NCI-H446 (cell line): ENCODE results near the gene SDK1.
A peak's percentile ranks its signal among the peaks of the same experiment; 100 is the strongest.

ENCODE experiments used
- DNase-seq, 2 experiments: peaks; one replicate each; lab custom pipeline; 2025; lab: John Stamatoyannopoulos, UW

Gene SDK1

DNA sequence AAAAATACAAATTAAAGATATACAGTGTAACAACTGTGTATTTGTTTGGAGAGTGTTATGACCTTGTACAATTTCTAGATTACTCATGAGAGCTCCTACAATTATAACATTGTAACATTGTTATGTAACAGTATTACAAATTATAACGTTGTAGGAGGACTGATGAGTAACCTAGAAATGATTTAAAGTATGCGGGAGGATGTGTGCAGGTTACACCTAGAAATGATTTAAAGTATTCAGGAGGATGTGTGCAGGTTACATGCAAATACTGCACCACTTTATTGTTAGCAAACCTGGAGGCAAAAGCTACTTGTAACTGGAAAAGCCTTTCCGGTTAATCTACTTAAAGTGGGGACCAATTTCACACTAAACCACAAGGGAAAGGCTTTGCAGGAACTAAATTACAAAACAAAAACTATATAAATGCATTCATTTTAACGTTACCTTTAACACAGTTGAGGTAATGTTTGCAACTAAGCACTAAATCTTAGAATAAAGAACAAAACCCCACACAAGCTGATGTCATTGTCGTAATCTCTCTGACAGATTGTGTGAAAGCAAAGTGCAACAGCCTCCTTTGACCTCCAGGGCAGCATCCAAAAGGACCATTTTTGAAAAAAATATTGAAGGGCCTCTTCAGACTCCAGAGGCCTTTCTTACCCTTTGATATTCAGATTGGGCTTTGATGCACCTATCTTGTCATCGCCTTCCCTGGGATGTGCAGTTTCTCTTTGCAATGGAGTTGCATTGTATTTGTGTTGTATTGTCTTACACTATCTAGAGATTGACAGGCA is 858.9 kb downstream of the SDK1 start:
- no peak for DNase-seq

DNA sequence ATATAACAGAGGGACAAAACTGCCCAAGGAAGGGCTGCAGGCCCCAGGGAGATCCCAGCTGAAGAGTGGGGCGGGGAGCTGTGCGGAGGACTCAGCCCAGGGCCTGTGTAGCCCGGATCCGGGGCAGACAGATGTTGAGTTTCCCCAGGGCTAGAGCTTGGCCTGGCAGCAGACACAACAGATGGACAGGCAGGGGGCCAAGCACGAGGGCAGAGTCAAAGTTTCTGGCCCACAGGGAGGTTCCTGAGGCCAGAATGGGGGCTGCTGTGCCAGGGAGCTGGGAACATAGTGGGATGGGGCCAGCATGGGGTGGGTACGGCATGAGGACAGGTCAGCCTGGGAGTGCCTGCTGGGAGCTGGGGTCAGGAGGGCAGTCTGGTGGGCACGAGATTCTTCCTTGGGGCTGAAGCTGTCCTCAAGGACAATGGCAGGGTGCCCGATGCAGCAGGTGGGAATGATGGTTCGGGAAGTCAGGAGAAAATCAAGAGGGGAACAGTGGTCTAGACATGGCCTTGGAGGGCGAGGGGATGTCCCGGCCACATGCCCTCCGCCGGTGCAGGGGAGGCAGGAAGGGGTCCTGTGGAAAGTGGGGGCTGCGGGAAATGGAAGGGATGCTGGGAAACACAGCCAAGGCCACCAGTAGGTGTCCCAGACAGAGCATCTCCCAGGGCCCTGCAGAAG is 862.0 kb downstream of the SDK1 start:
- peak in 1 of 2 experiments; percentile 0 for DNase-seq

DNA sequence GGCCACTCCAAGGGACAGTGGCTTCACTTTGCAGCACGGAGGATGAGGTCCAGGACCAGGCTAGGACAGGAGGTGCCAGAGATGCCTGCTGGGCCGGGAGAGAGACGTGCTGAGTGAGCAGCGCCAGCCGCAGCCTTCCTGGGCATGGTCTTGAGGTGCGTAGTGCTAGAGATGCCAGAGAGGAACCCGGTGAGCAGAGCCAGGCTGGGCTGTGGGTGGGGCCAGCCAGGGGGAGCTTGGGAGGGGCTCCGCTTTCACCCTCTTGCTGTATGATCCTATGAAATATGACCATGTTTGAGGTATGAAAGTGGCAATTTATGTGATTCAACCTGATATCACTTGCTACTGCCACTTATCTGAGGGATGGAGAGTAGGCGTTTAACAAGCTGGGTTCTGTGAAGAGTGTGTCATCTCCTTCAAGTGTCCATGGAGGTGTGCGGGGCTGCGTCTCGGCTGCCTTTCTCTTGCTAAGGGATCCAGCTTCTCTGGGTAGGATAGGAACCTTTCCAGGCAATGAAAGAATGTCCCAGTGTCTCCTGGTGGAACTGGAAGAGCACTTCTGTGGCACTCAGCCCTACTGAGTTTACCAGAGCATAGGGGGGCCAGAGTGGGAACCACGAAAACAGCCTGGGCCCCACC is 862.6 kb downstream of the SDK1 start:
- no peak for DNase-seq

DNA sequence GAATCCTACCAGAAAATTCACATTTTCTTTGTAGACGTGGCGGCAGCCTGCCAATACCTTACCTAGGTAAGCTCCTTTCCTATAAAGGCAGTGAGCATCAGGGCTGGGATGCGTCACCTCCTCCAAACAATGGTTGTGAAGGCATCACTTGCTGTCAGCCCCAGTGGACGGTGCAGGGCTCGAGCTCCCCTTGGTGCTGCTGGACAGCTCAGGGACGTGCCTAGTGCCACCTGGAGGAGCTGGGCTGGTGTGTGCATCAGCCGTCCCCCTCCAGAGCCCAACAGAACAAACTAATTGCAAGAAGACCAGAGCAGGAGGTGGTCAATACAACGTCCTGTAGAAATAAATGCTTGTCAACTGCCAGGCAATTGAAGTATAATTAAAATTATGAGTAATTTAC is 863.5 kb downstream of the SDK1 start:
- DNase-seq = no peak

DNA sequence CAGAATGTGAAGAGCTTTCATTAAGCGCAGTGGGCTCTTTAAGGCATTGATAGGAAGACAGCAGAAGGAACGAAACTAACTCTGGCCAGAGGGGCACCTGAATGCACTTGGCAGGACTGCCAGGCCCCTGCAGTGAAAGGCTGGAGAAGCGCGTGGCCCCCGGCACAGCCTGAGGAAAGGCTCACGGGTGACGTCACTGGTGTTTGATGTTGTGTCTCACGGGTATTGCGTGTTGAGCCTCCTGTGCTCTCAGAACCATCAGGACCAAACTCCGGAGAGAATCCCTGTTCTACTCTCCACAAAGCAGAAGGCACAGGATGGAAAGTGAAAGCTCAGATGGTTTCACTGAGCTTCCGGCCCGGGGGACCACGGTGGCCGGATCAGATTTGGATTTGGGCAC is 865.3 kb downstream of the SDK1 start:
- DNase-seq = no peak

DNA sequence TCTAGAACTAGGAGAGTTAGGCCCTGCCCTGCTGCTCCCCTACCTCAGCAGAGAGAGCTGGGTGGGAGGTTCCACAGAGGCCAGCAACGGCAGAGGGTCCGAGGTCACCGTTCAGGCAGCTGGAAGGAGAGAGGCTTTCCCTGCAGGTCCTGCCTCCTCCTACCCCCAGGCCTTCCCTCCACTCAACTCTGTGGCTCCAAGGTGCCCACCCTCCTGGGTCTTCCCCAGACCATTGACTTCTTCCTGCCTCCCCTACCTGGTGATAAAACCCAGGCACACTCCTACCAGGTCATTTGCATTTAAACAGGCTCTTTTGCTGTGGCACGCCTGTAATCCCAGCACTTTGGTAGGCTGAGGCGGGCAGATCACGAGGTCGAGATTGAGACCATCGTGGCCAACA is 865.8 kb downstream of the SDK1 start:
- DNase-seq = no peak

DNA sequence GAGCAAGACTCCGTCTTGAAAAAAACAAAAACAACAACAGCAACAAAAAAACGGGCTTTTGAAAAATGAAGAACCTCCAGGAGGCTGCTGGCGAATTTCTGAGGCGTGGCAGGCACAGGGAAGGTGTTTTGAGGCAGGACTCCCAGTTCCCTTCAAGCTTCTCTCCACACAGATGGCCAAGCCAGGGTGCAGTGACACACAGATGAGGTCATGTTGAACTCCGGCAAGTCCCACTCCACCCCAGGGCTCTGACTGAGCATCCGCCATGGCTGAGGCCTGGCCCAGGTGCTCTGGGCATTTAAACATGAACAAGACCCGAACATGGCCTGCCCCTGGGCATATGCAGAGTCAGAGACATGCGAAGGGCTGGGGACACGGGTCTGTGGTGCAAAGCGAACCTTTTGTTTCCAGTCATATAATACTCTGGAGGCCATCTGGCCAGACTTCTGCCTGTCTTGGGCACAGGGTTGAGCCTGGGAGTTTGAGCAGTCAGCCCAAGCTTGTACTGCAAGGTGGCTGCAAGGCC is 866.4 kb downstream of the SDK1 start:
- no peak for DNase-seq

DNA sequence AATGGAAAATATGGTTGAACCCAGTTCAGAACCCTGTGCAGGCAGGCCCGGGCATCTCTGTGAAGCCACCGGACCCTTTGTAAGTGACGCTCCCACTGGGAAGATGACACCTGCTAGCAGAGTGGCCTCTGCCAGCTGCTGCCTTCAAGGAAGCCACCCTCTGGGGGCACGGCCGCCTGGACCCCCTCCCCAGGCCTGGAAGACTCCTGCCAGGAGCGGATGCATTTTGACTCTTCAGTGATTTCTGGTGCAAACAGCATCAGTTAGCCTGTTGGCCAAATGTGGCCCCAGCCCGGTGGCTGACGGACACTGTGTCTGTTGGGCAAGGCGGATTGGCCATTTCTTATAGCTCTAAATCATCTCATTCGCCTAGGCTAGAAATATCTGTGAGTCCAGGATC is 867.0 kb downstream of the SDK1 start:
- DNase-seq = no peak

DNA sequence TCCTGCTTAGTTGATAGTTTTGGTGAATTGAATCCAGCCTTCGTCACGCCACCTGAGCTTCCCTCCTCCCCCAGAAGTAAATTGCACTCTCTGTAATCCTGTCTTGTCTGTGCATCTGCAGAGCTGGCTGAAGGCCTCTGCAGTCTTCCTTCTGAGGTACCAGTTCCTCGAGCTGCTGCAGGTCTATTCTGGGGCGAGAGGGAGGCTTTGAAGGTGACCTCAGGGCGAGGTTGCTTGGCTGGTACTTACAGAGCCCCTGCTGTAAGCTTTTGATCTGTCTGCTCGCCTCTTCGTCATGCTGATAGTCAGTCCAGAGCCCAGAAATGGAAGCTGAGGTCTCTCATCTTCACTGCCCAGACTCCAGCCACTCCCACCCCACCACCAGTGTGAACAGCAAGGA is 867.5 kb downstream of the SDK1 start:
- no peak for DNase-seq

DNA sequence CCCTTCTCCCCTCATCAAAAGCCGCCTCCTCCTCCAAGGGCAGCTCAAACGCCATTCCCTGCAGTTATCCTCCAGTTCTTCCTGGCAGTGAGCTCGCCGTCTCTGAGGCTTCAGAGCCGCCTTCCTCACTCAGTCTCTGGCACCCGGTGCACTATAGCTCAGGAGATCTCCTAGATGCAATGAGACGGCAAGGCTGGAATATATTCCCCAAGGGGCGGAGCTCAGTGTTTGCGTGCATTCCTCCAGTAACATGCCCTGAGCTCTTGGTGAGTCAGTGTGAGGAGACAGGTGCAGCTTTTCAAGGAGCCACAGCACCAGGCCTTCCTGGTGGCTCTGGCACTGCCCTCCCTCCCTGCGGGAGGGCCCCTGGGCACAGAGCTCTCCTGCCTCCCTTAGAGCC is 868.4 kb downstream of the SDK1 start:
- DNase-seq = no peak

DNA sequence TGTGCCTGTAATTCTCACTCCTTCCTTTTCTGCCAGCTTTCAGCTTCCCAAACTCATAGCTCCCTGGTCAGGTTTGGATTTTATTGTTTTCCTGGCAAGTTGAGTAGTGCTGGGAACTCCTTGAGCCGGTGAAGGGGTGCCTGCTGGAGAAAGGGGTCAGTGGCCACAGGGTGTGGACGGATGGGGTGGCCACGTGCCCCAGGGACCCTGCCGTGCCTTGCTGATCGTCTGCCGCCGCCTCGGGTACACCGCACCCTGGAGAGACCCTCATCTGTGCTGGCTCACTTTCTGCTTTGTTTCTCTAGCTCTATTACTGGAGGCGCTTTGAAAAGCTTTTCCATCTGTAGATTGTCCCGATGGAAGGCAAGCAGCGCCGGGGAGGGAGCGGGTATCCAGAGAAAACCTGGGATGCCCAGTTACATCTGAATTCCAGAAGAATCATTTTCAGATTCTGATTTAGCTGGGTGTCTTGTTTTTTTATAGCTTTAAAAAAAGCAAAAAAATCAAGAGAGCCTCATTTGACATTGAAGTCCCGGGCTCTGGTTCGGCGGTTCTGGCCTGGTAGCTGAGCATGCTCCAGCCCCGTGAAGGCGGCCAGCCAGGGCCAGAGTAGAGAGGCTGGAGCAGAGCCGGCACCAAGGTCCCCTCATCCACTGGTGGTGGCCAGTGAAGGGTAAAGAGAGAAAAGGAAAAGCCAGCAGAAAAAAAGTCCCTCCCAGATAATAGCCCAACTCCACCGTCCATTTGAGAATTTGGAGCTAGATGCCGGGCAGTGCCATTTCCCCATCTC is 870.1 kb downstream of the SDK1 start:
- DNase-seq = no peak

DNA sequence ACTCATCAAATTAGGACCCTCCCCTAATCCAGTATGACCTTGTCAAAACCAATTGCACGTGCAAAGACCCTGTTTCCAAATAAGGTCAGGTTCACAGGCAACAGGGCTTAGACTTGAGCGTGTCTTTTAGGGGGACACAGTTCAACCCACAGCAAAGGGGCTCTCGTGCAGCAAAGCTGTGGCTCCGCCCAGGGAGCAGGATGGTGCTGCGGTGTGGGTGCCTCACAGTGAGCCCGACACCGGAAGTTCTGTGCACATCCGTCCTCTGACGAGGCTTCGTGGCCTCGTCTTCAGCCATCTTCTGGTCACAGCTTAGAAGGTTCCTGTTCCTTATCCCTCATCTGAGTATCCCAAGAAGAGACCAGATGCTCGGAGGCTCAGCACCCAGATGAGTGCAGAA is 871.8 kb downstream of the SDK1 start:
- DNase-seq = no peak

DNA sequence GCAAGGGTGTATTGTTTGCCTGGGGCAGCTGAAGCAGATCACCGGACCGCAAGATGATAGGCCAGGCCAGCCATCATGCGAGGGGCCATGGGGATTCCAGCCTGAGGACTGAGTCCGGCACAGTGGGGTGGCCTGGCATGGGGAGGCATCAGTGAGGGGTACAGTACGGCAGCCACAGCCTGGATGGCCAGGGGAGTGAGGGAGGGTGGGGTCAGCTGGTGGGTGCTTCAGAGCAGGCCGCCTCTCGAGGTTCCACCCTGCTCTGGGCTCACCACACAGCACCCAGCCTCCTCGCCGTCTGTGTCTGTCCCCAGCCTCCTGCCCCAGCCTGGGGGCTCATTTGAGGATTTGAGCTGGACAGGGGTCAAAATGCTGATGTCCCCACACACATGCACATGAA is 872.6 kb downstream of the SDK1 start:
- DNase-seq = no peak

DNA sequence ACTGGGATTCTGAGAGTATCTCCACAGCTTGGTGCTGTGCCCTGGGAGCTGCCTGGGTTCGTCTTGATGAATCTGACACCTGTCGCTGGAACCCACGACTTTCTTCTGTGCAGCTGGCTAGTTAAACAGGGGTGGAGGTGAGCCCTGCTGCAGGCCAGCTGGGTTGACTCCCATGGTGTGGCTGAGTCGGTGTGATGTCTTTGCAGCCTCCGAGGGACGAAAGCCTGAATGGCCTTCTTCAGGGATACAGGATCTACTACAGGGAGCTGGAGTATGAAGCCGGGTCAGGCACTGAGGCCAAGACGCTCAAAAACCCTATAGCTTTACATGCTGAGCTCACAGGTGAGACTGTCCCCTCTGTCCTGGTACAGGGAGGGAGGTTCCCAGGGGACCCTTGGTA is 873.0 kb downstream of the SDK1 start:
- DNase-seq = no peak

DNA sequence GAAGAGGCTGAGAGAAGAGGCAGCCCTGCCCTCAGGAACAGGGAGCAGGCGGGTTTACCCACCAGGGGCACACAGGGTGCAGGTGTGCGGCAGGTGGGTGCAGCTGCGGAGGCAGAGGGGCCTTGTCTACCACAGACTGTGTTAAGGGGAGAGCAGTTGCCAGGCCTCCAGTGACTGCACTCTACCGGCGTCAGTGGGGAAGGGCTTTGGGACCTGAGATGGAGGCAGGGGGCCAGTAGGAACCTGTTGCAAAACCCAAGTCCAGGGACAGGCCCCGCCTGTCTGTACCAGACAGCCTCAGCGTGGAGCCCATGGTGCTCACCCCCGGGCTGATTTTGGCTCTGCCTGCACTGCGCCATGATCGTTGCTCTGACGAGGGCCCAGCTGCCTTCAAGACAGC is 873.4 kb downstream of the SDK1 start:
- DNase-seq = no peak

DNA sequence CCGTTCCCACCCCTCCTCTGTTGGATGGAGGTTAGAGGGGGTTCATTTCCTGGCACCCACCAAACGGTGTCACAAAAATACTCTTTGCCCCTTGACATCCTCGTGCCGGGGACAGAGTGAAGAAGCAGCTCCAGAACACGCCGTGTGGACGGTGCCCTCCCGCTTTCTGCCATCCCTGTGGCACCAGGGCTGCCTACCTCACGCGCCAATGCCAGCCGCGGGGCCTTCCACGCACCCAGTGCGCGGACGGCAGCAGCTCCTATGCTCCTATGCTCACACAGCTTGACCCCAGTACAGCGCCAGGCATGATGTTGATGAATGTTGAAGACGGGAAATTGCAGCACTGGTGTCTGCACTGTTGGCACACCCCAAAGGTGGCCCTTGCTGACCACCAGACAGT is 873.8 kb downstream of the SDK1 start:
- no peak for DNase-seq

DNA sequence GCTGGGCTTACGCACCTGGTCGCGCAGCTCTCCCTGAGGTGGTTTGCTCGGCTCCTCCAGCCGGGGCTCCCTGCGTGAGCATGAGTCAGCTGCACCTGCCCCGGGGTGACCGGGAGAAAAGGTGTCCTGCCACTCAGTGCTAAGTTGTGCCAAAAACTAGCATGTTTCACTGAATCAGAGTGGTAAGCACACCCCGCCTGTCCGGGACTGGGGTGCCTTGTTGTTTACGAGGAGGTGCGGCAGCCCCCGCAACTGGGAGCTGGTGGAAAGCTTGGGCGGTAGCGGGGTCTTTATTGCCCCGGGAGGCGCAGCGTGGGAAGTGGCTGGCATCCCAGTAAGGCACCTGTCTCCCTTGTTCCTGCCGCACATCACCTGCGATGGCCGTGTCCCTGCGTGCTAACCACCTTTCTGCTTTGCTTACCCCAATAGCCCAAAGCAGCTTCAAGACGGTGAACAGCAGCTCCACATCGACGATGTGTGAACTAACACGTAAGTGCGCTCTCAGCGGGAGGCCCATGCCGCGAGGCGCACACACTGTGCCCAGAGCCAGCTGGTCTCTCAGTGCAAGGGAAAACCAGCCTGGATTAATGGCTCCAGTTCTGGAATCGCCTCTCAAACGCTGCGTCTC is 874.4 kb downstream of the SDK1 start:
- no peak for DNase-seq

DNA sequence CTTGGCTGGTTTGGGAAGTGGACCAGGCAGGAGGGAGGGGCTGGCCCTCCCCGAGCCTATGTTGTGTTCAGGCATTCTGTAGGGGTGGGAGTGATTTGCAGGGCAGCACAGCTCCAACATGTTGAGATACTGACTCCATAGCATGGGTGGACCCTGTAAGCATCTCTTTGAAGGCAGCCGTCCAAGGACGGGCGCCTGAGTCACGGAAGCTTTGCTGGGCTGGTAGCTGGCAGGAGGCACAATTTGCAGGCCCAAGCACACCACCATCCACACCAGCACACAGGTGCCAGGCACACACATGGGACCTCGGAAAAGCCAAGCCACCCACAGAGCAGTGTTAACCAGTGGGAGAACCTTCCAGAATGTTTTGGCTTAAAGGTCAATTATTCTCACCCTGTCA is 875.9 kb downstream of the SDK1 start:
- no peak for DNase-seq

DNA sequence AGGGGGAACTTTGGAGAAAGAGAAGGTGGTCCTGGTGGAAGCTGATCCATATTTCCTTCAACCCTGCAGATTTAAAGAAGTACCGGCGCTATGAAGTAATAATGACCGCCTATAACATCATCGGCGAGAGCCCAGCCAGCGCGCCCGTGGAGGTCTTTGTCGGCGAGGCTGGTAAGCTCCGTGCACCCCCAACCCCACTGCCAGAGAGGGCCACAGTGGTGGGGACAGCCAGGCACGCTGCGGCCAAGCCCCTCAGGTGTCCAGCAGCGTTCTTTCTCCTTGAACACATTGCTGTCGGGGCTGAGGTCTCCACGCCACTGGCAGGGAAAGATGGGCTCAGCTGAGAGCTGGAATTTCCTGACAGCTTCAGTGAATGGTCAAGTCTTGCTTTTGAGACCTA is 877.4 kb downstream of the SDK1 start:
- no peak for DNase-seq

DNA sequence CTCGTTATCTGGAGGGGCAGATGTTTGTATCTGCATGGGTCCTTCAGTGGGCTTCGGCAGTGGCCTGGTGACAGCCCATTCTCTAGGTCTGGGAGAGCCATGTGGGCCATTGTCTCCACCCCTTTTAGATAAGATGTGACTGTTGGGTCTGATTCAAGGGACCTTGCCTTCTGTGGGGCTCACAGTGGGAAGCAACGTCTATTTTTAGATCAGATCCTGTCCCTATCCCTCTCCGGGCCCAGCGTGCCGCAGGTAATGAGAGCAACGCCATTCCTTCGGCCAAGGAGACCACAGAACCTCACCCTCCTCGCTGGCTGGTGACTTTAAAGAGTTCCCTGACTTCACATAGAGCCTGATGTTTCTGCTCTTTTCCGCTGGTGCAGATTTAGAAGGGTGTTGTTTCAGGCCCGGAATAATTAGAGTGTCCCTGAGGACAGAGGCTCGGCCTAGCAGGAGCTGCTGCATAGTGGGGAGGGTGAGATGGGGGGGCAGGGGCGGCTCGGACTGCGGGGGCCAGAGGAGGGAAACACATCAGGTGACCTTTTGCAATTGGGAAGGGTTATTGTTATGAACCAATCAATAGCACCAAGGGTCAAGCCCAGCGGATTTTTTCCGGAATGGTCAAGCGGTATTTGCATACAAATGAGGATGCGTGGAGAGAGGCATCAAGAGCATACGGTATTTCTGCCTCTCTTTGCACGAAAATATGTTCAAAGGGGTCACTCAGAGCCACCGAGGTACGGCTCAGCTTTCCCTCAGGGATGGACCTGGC is 878.0 kb downstream of the SDK1 start:
- no peak for DNase-seq
